Measurements from ENCODE around the gene SLC27A5.
"Not testable (repeated sequence)": the region's sequence is repeated elsewhere in the genome, so short reads cannot be mapped to it uniquely, and the experiment has no call there.

Gene SLC27A5

GRCh38 chr19:58471736-58472135, 40.1 kb downstream of the SLC27A5 start:
- in situ Hi-C loops (cut with HindIII; ENCODE audit: low sequenced_read_pairs), result no loop called here

GRCh38 chr19:58470837-58471543, 40.8 kb downstream of the SLC27A5 start:
- in situ Hi-C loops (cut with HindIII; ENCODE audit: low sequenced_read_pairs), result not testable (repeated sequence)

GRCh38 chr19:58469241-58470013, 42.4 kb downstream of the SLC27A5 start:
- in situ Hi-C loops (cut with HindIII; ENCODE audit: low sequenced_read_pairs), result no loop called here

GRCh38 chr19:58468216-58468839, 43.5 kb downstream of the SLC27A5 start:
- in situ Hi-C loops (cut with HindIII; ENCODE audit: low sequenced_read_pairs), result no loop called here

- in situ Hi-C loops (cut with HindIII; ENCODE audit: low sequenced_read_pairs), result no loop called here
Measured at GRCh38 chr19:58466760-58467589, 44.8 kb downstream of the SLC27A5 start, which contains the start of gene ZNF324. Gene ZNF324 (plus strand): TSS chr19:58467080. CDS start chr19:58469186, 2,106 bp downstream.

GRCh38 chr19:58466089-58466759, 45.6 kb downstream of the SLC27A5 start:
- in situ Hi-C loops (cut with HindIII; ENCODE audit: low sequenced_read_pairs), result no loop called here

- in situ Hi-C loops (cut with HindIII; ENCODE audit: low sequenced_read_pairs), result no loop called here
Measured at GRCh38 chr19:58460039-58460438, 51.8 kb downstream of the SLC27A5 start.

GRCh38 chr19:58456111-58456510, 55.7 kb downstream of the SLC27A5 start:
- in situ Hi-C loops (cut with HindIII; ENCODE audit: low sequenced_read_pairs), result loop anchor here (5.0 kb wide), 1 partner anchor 74 kb away; the partner anchor contains the start of gene ZNF837

GRCh38 chr19:58455306-58455705, 56.5 kb downstream of the SLC27A5 start:
- in situ Hi-C loops (cut with HindIII; ENCODE audit: low sequenced_read_pairs), result loop anchor here (5.0 kb wide), 1 partner anchor 73 kb away; the partner anchor contains the start of gene ZNF837

GRCh38 chr19:58453743-58454142, 58.0 kb downstream of the SLC27A5 start:
- in situ Hi-C loops (cut with HindIII; ENCODE audit: low sequenced_read_pairs), result no loop called here

GRCh38 chr19:58451358-58452101, 60.3 kb downstream of the SLC27A5 start, which contains the start of gene ZNF324B:
Gene ZNF324B (plus strand): TSS chr19:58451622. CDS start chr19:58453702, 2,080 bp downstream.
- in situ Hi-C loops (cut with HindIII; ENCODE audit: low sequenced_read_pairs), result no loop called here

GRCh38 chr19:58450856-58451357, 60.9 kb downstream of the SLC27A5 start:
- in situ Hi-C loops (cut with HindIII; ENCODE audit: low sequenced_read_pairs), result no loop called here

- in situ Hi-C loops (cut with HindIII; ENCODE audit: low sequenced_read_pairs), result not testable (repeated sequence)
Measured at GRCh38 chr19:58449980-58450379, 61.8 kb downstream of the SLC27A5 start.

- in situ Hi-C loops (cut with HindIII; ENCODE audit: low sequenced_read_pairs), result not testable (repeated sequence)
Measured at GRCh38 chr19:58448860-58449259, 62.9 kb downstream of the SLC27A5 start.

Measured in endothelial cell of hepatic sinusoid (primary cell).